Measurements from ENCODE around the gene RNF220.

DNA sequence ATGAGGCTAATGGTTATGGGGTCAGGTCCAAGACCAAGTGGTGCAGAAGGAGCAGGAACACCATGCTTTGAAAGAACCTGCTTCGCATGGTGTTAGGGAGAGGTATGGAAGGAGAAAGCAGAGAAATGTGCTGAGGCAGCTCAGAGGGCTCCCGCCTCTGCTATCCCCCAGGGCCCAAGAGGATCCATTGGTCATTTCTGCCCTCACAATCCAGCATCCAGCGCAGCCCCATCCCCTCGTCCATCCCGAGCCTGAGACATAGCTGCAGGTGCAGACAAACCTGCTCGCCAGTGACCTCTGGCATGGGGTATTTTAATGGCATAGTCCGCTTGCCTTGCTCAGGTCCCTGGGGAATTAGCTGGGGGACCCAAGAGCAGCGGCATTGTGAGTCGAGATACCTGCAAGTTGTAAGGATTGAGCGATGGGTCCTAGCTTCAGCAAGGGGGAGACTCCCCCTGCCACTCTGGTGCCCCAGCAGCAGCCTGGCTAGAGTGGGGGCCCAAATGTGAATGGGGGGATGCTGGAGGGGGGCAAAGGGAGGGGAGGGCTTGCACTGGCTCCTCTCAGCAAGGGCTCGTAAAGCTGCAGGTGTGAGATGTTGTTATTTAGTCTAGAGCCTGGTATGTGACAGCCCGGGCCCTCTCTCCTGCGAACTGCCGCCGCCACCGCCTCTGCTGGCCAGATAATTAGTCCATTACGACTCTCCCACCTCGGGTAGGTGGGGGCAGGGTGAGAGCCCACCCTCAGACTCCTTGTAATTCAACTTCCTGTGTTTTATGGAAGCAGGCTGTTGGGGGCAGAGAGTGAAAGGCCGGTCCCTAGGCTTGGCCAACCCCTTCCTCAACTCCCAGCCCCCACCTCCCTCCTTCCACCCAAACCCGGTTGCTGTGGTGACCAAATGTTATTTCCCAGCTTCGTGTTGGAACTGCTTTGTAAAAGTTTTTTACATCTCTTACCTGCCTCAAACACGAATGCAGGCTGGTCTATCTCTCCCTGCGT, 118.8 kb downstream of the RNF220 start:
- TF ChIP-seq POLR2A (IDR thresholded peaks at IDR 0.05; ENCODE audit: low read depth, low read length) (no peak), POLR2AphosphoS5 (IDR thresholded peaks at IDR 0.05; ENCODE audit: low read depth, low read length) (no peak)

Data from GM12892 (cell line).